H1 (cell line): ENCODE measurements around the gene MAML3. TPM values are rescaled to one million over a fixed set of nuclear protein-coding genes. Genes with fewer than 3 reads are reported as not detected.

Source experiments
- CBX5 ChIP-seq: fragments of 300-800, 300-1000 bp; sonication (generic); IDR thresholded peaks from 2 replicates; pipeline ENCODE4 v1.7.1; 2016; ENCODE audit warnings: antibody characterized with exemption, low read length, low read depth
- polyA plus RNA-seq, 7 experiments: library from polyadenylated mRNA; depleted of rRNA in 3 of 7; stranded (reverse) in 5 of 7; unstranded in 2 of 7; fragments of >200 nt in 5 of 7; fragments of 200-250 nt in 2 of 7; gene quantifications; 1 replicate in 5 of 7; 2 replicates in 1 of 7; 4 replicates in 1 of 7; pipeline versions ENCODE4 v1.2.1 to v1.2.3, GENCODE V29; 2011 to 2013; ENCODE audit warnings: missing spikeins in 2 of 7, mixed read lengths in 2 of 7
- total RNA-seq: library from RNA; stranded (reverse); fragmentation: NEBNext Ultra II Directional; extraction: Animal tissue kit (Norgen Biotek cat#: 25700); gene quantifications from 2 replicates; pipeline ENCODE4 v1.2.1, GENCODE V29; 2021

The MAML3 gene
- total and polyA plus RNA-seq, 2 of the 8 experiments (the other 6 are each of a cell fraction or from before 2014, with no cell fraction given), result 2.1 to 5.7 TPM

DNA sequence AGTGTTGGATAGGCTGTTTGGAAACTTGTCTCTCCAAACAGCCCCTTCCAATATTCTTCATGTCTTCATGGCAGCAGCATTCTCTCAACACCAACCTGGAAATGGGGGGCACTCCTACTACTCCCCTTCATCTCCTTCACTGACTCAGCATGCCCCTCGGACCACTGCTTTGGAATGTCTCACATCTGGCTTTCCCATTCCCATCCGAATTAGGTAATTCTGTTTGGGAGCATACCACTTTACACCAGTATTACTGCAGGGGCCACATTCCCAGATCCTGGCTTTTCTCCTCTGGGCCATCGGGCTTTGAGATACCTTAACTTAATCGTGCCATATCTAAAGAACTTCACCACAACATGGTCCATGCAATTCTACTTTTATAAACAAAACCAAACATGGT is 100.8 kb downstream of the MAML3 start (continued):
- TF ChIP-seq CBX5, result no peak
